Fibroblast of lung (primary cell): Measurements from ENCODE around the gene C16orf89. TPM values are rescaled to one million over a fixed set of nuclear protein-coding genes. Genes with fewer than 3 reads are reported as not detected.

Experiments
- DNase-seq, 2 donors: peaks; one replicate each; pipeline versions ENCODE4 v3.0.0 to v3.0.0-alpha.2; 2010; ENCODE audit warnings: low read depth in 2 of 2
- H2AFZ ChIP-seq: 2 replicates; pipeline ENCODE4 v1.5.1; 2012; ENCODE audit warnings: low read length, control low read depth, inconsistent platforms
- H3K27ac ChIP-seq: 2 replicates; pipeline ENCODE4 v1.5.1; 2011; ENCODE audit warnings: low read length, control low read depth; ENCODE audit not compliant: insufficient read depth
- H3K27me3 ChIP-seq: 2 replicates; pipeline ENCODE4 v1.5.1; 2011; ENCODE audit warnings: mild to moderate bottlenecking, low read length; ENCODE audit not compliant: control insufficient read depth, insufficient read depth
- H3K36me3 ChIP-seq: 2 replicates; pipeline ENCODE4 v1.5.1; 2011; ENCODE audit warnings: low read length; ENCODE audit not compliant: control insufficient read depth, insufficient read depth
- H3K4me1 ChIP-seq: 2 replicates; pipeline ENCODE4 v1.5.1; 2011; ENCODE audit warnings: low read length; ENCODE audit not compliant: control insufficient read depth, insufficient read depth; ENCODE audit errors: extremely low read depth
- H3K4me2 ChIP-seq: 2 replicates; pipeline ENCODE4 v1.5.1; 2011; ENCODE audit warnings: low read length, control low read depth; ENCODE audit not compliant: insufficient read depth; ENCODE audit errors: extremely low read depth
- H3K4me3 ChIP-seq, 4 experiments: fragments of 200-600 bp in 1 of 4; sonication (generic) in 1 of 4; replicated peaks in 1 of 4; 2 replicates each; pipeline ENCODE4 v1.5.1; 2011 to 2016; ENCODE audit warnings: low read length in 4 of 4, low read depth in 3 of 4, mild to moderate bottlenecking in 3 of 4, control low read depth in 2 of 4, inconsistent platforms in 1 of 4, mixed read lengths in 1 of 4; ENCODE audit not compliant: insufficient read depth in 1 of 4; ENCODE audit errors: control extremely low read depth in 1 of 4
- H3K79me2 ChIP-seq: 2 replicates; pipeline ENCODE4 v1.5.1; 2012; ENCODE audit warnings: mild to moderate bottlenecking, low read length, inconsistent platforms; ENCODE audit not compliant: control insufficient read depth, insufficient read depth
- H3K9ac ChIP-seq: 2 replicates; pipeline ENCODE4 v1.5.1; 2011; ENCODE audit warnings: mild to moderate bottlenecking, low read length, control low read depth; ENCODE audit not compliant: insufficient read depth
- H3K9me3 ChIP-seq: 2 replicates; pipeline ENCODE4 v1.5.1; 2012; ENCODE audit warnings: low read depth, low read length; ENCODE audit not compliant: control insufficient read depth, insufficient read depth
- H4K20me1 ChIP-seq: 2 replicates; pipeline ENCODE4 v1.5.1; 2011; ENCODE audit warnings: low read length; ENCODE audit not compliant: control insufficient read depth, insufficient read depth; ENCODE audit errors: extremely low read depth
- CTCF ChIP-seq, 2 donors: IDR thresholded peaks in 1 of 2; conservative IDR thresholded peaks in 1 of 2; 1 replicate in 1 of 2; 2 replicates in 1 of 2; pipeline ENCODE4 v1.5.1; 2011 to 2012; ENCODE audit warnings: low read length in 2 of 2, control low read depth in 1 of 2, inconsistent platforms in 1 of 2, low read depth in 1 of 2, mild to moderate bottlenecking in 1 of 2
- EZH2 ChIP-seq: IDR thresholded peaks from 2 replicates; pipeline ENCODE4 v1.5.1; 2012; ENCODE audit warnings: low read length, control low read depth, mild to moderate bottlenecking; ENCODE audit errors: missing control alignments
- polyA plus RNA-seq, 2 donors: library from polyadenylated mRNA; depleted of rRNA in 1 of 2; stranded (reverse) in 1 of 2; unstranded in 1 of 2; fragments of >200 nt; gene quantifications; 2 replicates each; pipeline ENCODE4 v1.2.1, GENCODE V29; 2011 to 2012; ENCODE audit warnings: missing spikeins in 1 of 2
- total RNA-seq: library from RNA; depleted of rRNA; stranded (reverse); fragments of >200 nt; gene quantifications from 2 replicates; pipeline ENCODE4 v1.2.1, GENCODE V29; 2014

C16orf89 gene
- total and polyA plus RNA-seq, 2 donors (not counting 1 experiment from before 2014, with no cell fraction given): 0.53 to 5.9 TPM

- DNase-seq: peak in 1 of 2 donors; percentile 47
Measured at GRCh38 chr16:5064915-5065314, 841 bp downstream of the C16orf89 start.

GRCh38 chr16:5062790-5063765, 2.7 kb downstream of the C16orf89 start:
- Histone ChIP-seq H3K27me3 (peaks cover 12% of the 10 kb centered on the region), H3K27ac (no peak overlapping the region), H3K4me3 (no peak overlapping the region), H3K4me2 (no peak overlapping the region), H3K79me2 (no peaks in the 10 kb centered on the region), H3K4me1 (no peaks in the 10 kb centered on the region), H4K20me1 (no peaks in the 10 kb centered on the region), H3K36me3 (no peaks in the 10 kb centered on the region), H3K9me3 (no peaks in the 10 kb centered on the region), H2AFZ (no peak overlapping the region), H3K9ac (no peak overlapping the region)
- TF ChIP-seq EZH2: no peak
- TF ChIP-seq CTCF (conservative IDR thresholded peaks at IDR 0.05 in 1 of 2, IDR thresholded peaks at IDR 0.05 in 1 of 2; ENCODE audit: low read depth in 1 of 2, low read length in 2 of 2): peak in 1 of 2 donors; percentile 3
- no peak for DNase-seq

More at GRCh38 chr16:5064915-5065314, 841 bp downstream of the C16orf89 start:
- H3K4me2 ChIP-seq: no peak overlapping the region
- H3K27me3 ChIP-seq: peaks cover 12% of the 10 kb centered on the region
- no peaks in the 10 kb centered on the region for H3K9me3 ChIP-seq
- H4K20me1 ChIP-seq: no peaks in the 10 kb centered on the region
- no peak overlapping the region for H3K9ac ChIP-seq
- TF ChIP-seq EZH2: no peak
- TF ChIP-seq CTCF (conservative IDR thresholded peaks at IDR 0.05 in 1 of 2, IDR thresholded peaks at IDR 0.05 in 1 of 2; ENCODE audit: low read depth in 1 of 2, low read length in 2 of 2): no peak
- H3K79me2 ChIP-seq: no peaks in the 10 kb centered on the region
- no peaks in the 10 kb centered on the region for H3K4me1 ChIP-seq
- H3K27ac ChIP-seq: no peak overlapping the region
- no peaks in the 10 kb centered on the region for H3K36me3 ChIP-seq
- H3K4me3 ChIP-seq: no peak overlapping the region
- H2AFZ ChIP-seq: no peak overlapping the region

GRCh38 chr16:5062051-5062450, 3.7 kb downstream of the C16orf89 start:
- Histone ChIP-seq H3K27ac (no peak overlapping the region), H3K4me2 (no peak overlapping the region), H4K20me1 (no peaks in the 10 kb centered on the region), H3K9me3 (no peaks in the 10 kb centered on the region), H3K9ac (no peak overlapping the region), H3K4me1 (no peaks in the 10 kb centered on the region), H3K4me3 (no peak overlapping the region), H2AFZ (no peak overlapping the region), H3K27me3 (peaks cover 12% of the 10 kb centered on the region), H3K79me2 (no peaks in the 10 kb centered on the region), H3K36me3 (no peaks in the 10 kb centered on the region)
- DNase-seq: no peak
- TF ChIP-seq EZH2 (no peak), CTCF (conservative IDR thresholded peaks at IDR 0.05 in 1 of 2, IDR thresholded peaks at IDR 0.05 in 1 of 2; ENCODE audit: low read depth in 1 of 2, low read length in 2 of 2) (no peak)
